ENCODE data around the gene COL27A1. TPM values are rescaled to one million over a fixed set of nuclear protein-coding genes. Genes with fewer than 3 reads are reported as not detected.

Gene COL27A1
- total and polyA plus RNA-seq, 2 donors (not counting 1 experiment from before 2014, with no cell fraction given), result 0.16 to 0.27 TPM

DNA sequence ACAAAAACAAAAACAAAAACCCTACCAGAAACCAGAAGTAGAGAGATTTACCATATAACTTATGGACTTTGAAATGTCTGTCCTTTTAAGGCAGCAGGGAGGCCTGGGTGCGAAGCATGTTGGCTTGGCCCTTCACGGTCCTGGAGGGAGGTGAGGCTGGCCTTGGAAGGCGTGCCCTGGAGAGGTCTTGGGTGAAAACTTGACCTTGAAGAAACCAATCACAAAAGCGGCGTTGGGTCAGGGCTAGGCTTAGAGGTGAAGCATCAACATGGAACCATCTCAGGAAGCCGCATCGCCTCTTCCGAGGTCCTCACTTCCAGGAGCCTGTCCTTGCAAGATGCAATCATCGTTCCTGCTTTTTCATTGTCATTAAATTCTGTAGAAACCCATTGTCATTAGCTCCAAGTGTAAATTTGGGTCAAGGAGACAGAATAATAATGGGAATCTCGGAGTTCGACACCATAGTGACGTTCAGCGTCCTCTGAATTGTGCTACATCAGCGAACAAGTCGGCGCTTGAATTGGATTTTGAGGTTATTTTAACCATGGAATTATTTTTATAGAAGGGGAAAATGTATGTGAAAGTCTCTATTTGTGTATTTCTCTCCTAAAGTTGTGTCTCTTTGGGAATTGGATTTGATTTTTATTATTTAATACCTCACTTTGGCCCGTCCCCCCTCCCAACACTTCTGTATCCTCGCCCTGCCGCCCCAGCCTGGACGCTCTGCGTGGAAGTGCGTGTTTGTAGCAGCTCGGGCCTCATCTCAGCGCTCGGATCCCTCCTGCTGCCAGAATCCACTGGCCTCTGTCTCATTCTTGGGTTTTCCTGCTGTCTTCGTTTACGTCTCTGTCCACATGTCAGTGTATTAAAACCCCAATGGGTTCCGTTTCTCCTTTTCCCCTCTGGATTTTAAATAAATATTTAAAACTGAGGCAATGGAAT, 156.5 kb downstream of the COL27A1 start:
- H3K4me3 Mint-ChIP-seq, result no peak overlapping the region
- POLR2A ChIA-PET, result no interaction called here
- CTCF ChIA-PET, result interaction anchor here (1.0 kb wide), 1 partner anchor 10 kb away, joined by 3 read pairs; no protein-coding TSS in a partner anchor
- no peak overlapping the region for H2AFZ ChIP-seq (ENCODE audit: insufficient read depth, low read depth, low read length, poor library complexity, severe bottlenecking)
- no peaks in the 10 kb centered on the region for H3K4me1 ChIP-seq (ENCODE audit: control insufficient read depth in 2 of 2, insufficient read depth in 2 of 2, low read length in 2 of 2)
- no peak overlapping the region for H3K9ac ChIP-seq (ENCODE audit: low read length)
- peaks cover 0 to 14% (median 3%) of the 10 kb centered on the region in 3 donors for H3K9me3 ChIP-seq (ENCODE audit: control extremely low read depth in 1 of 3, control insufficient read depth in 2 of 3, insufficient read depth in 1 of 3, low read length in 2 of 3)
- H3K27ac Mint-ChIP-seq, result no peak overlapping the region
- H3K27me3 ChIP-seq (replicated peaks in 1 of 4; ENCODE audit: control extremely low read depth in 1 of 4, control insufficient read depth in 3 of 4, insufficient read depth in 4 of 4, low read length in 3 of 4), result no peaks in the 10 kb centered on the region
- DNase-seq (no peak), ATAC-seq (ENCODE audit: low read depth) (no peak)
- no peaks in the 10 kb centered on the region for H3K79me2 ChIP-seq (ENCODE audit: control insufficient read depth, insufficient read depth, low read length)
- no peak overlapping the region for H3K4me3 ChIP-seq (ENCODE audit: control extremely low read depth in 1 of 5, extremely low read depth in 1 of 5, insufficient read depth in 1 of 5, low read depth in 2 of 5, low read length in 4 of 5)
- no peak overlapping the region for H3K4me2 ChIP-seq (replicated peaks; ENCODE audit: low read depth, low read length, poor library complexity, severe bottlenecking)
- no peak overlapping the region for H3K27ac ChIP-seq (ENCODE audit: low read length in 2 of 2)
- H4K20me1 ChIP-seq (ENCODE audit: control insufficient read depth, insufficient read depth, low read length, poor library complexity, severe bottlenecking), result no peaks in the 10 kb centered on the region
- WGBS (ENCODE audit: insufficient coverage), result 92% methylated on average over 21 of the region's 28 CpGs
- no peaks in the 10 kb centered on the region for H3K36me3 ChIP-seq (replicated peaks in 1 of 2; ENCODE audit: control extremely low read depth in 1 of 2, control insufficient read depth in 1 of 2, extremely low read depth in 1 of 2, insufficient read depth in 2 of 2, low read length in 1 of 2)
- intact Hi-C loops (cut with micrococcal nuclease), result no loop called here
- no peaks in the 10 kb centered on the region for H3K9me3 Mint-ChIP-seq (ENCODE audit: insufficient read depth)
- TF ChIP-seq, protein P1, sequence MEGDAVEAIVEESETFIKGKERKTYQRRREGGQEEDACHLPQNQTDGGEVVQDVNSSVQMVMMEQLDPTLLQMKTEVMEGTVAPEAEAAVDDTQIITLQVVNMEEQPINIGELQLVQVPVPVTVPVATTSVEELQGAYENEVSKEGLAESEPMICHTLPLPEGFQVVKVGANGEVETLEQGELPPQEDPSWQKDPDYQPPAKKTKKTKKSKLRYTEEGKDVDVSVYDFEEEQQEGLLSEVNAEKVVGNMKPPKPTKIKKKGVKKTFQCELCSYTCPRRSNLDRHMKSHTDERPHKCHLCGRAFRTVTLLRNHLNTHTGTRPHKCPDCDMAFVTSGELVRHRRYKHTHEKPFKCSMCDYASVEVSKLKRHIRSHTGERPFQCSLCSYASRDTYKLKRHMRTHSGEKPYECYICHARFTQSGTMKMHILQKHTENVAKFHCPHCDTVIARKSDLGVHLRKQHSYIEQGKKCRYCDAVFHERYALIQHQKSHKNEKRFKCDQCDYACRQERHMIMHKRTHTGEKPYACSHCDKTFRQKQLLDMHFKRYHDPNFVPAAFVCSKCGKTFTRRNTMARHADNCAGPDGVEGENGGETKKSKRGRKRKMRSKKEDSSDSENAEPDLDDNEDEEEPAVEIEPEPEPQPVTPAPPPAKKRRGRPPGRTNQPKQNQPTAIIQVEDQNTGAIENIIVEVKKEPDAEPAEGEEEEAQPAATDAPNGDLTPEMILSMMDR (IDR thresholded peaks at IDR 0.05), result no peak
- TF ChIP-seq EZH2 (IDR thresholded peaks at IDR 0.05; ENCODE audit: borderline replicate concordance, insufficient read depth, low read depth, low read length, poor library complexity, severe bottlenecking), result no peak
- H3K27me3 Mint-ChIP-seq, result no peaks in the 10 kb centered on the region
- H3K4me1 Mint-ChIP-seq, result no peaks in the 10 kb centered on the region

GRCh38 chr9:114312513-114312875, 157.2 kb downstream of the COL27A1 start:
- Histone ChIP-seq H3K36me3 (replicated peaks in 1 of 2; ENCODE audit: control extremely low read depth in 1 of 2, control insufficient read depth in 1 of 2, extremely low read depth in 1 of 2, insufficient read depth in 2 of 2, low read length in 1 of 2) (no peaks in the 10 kb centered on the region), H3K27ac (ENCODE audit: low read length in 2 of 2) (no peak overlapping the region), H3K4me1 (ENCODE audit: control insufficient read depth in 2 of 2, insufficient read depth in 2 of 2, low read length in 2 of 2) (no peaks in the 10 kb centered on the region), H3K9me3 (ENCODE audit: control extremely low read depth in 1 of 3, control insufficient read depth in 2 of 3, insufficient read depth in 1 of 3, low read length in 2 of 3) (peaks cover 0 to 14% (median 3%) of the 10 kb centered on the region in 3 donors), H3K9ac (ENCODE audit: low read length) (no peak overlapping the region), H2AFZ (ENCODE audit: insufficient read depth, low read depth, low read length, poor library complexity, severe bottlenecking) (no peak overlapping the region), H3K79me2 (ENCODE audit: control insufficient read depth, insufficient read depth, low read length) (no peaks in the 10 kb centered on the region), H3K27me3 (replicated peaks in 1 of 4; ENCODE audit: control extremely low read depth in 1 of 4, control insufficient read depth in 3 of 4, insufficient read depth in 4 of 4, low read length in 3 of 4) (no peaks in the 10 kb centered on the region), H3K4me2 (replicated peaks; ENCODE audit: low read depth, low read length, poor library complexity, severe bottlenecking) (no peak overlapping the region), H4K20me1 (ENCODE audit: control insufficient read depth, insufficient read depth, low read length, poor library complexity, severe bottlenecking) (no peaks in the 10 kb centered on the region), H3K4me3 (ENCODE audit: control extremely low read depth in 1 of 5, extremely low read depth in 1 of 5, insufficient read depth in 1 of 5, low read depth in 2 of 5, low read length in 4 of 5) (no peak overlapping the region)
- POLR2A ChIA-PET, result no interaction called here
- no peak for TF ChIP-seq EZH2 (IDR thresholded peaks at IDR 0.05; ENCODE audit: borderline replicate concordance, insufficient read depth, low read depth, low read length, poor library complexity, severe bottlenecking)
- TF ChIP-seq, protein P1 (IDR thresholded peaks at IDR 0.05), result no peak
- DNase-seq (no peak), ATAC-seq (ENCODE audit: low read depth) (no peak)
- Mint-ChIP-seq H3K4me1 (no peaks in the 10 kb centered on the region), H3K9me3 (ENCODE audit: insufficient read depth) (no peaks in the 10 kb centered on the region), H3K27me3 (no peaks in the 10 kb centered on the region), H3K27ac (no peak overlapping the region), H3K4me3 (no peak overlapping the region)
- intact Hi-C loops (cut with micrococcal nuclease), result no loop called here
- CTCF ChIA-PET, result no interaction called here
- WGBS (ENCODE audit: insufficient coverage), result 92% methylated on average over 7 of the region's 8 CpGs
